ENCODE data around the gene RNF214.
"Not testable (repeated sequence)": the region's sequence is repeated elsewhere in the genome, so short reads cannot be mapped to it uniquely, and the experiment has no call there.

The RNF214 gene

GRCh38 chr11:117256573-117256972 lies 24.1 kb downstream of the RNF214 start:
- no peak for TF ChIP-seq ZNF274 (IDR thresholded peaks at IDR 0.05; ENCODE audit: low read depth, low read length)
- no peak overlapping the region for H3K4me3 ChIP-seq (ENCODE audit: low read length)

DNA sequence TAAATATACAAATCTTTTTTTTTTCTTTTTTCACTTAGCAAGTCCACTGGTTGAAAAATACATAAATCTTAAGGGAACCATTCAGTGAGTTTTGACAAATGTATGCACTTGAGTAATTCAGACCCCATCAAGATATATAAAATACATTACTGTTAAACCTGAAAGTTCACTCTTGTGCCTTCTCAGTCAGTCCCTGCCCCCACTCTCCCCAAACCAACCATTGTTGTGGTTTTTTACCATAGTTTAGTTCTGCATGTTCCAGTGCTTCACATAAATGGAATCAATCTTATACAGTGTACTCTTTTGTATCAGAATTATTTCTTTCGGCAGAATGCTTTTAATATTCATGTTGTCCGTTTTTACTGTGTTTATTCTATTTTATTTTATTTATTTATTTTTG lies 26.1 kb downstream of the RNF214 start:
- no peak overlapping the region for H3K4me3 ChIP-seq (ENCODE audit: low read length)

DNA sequence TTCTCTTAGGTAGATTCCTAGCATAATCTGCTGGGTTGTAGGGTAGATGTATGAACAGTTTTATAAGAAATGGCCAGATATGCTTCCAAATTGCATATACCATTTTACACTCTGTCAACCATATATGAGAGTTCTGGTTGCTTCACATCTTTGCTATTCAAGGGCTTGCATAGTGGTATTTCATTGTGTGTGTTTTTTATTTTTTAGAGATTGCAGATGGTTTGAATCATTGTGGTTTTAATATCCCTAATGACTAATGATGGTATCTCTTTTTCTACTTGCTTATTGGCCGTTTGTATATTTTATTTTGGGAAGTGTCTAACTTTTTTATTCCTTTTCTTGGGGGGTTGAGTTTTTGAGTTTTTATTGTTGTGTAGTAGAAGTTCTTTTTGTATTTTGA lies 26.9 kb downstream of the RNF214 start:
- no peak overlapping the region for H3K4me3 ChIP-seq (ENCODE audit: low read length)
- TF ChIP-seq ZNF274 (IDR thresholded peaks at IDR 0.05; ENCODE audit: low read depth, low read length), result no peak

More for the DNA sequence above, 26.1 kb downstream of the RNF214 start:
- TF ChIP-seq ZNF274 (IDR thresholded peaks at IDR 0.05; ENCODE audit: low read depth, low read length), result no peak

DNA sequence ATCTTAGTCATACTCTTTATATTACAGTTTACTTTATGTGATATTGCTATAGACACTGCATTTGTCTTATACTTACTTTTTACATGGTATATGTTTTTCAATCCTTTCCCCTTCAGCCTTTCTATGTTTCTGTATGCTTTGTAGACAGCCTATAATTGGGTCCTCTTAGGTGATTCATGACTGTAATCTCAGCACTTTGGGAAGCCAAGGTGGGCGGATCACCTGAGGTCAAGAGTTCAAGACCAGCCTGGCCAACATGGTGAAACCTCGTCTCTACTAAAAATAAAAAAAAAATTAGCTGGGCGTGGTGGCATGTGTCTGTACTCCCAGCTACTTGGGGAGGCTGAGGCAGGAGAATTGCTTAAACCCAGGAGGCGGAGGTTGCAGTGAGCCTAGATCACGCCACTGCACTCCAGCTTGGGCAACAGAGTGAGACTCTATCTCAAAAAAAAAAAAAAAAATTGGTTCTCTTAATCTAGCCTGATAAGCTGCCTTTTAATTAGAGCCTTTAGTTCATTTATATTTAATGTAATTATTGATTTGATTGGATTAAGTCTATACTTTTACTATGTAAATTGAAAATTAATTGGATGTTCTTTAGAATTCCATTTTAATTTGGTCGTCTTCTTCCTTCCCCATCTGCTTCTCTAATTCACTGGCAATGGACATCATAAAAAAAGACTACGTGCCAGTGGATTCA lies 32.3 kb downstream of the RNF214 start:
- not testable (repeated sequence) for H3K4me3 ChIP-seq (ENCODE audit: low read length)

- no peak for TF ChIP-seq ZNF274 (IDR thresholded peaks at IDR 0.05; ENCODE audit: low read depth, low read length)
Observed at GRCh38 chr11:117265745-117266144, 33.3 kb downstream of the RNF214 start.

DNA sequence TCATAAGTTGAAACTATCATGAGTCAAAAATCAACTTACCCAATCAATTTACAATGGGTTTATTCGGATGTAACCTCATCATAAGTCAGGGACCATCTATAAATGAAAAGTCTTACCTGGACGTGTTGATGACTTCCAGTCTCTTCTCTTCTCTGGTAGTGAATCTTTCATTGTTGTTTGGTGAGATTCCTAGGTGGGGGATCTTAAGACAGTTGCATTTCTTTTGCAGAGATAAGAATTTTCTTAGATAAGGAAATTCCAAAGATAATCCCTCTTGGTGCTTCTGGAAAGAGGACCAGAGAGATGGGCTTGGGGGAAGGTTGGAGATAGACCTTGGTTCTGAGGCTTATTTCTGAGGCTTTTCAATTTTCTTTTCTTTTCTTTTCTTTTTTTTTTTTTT lies 37.4 kb downstream of the RNF214 start:
- no peak for TF ChIP-seq ZNF274 (IDR thresholded peaks at IDR 0.05; ENCODE audit: low read depth, low read length)
- H3K4me3 ChIP-seq (ENCODE audit: low read length), result no peak overlapping the region

More at GRCh38 chr11:117265745-117266144, 33.3 kb downstream of the RNF214 start:
- no peak overlapping the region for H3K4me3 ChIP-seq (ENCODE audit: low read length)

GRCh38 chr11:117271208-117271607 lies 38.7 kb downstream of the RNF214 start:
- TF ChIP-seq ZNF274 (IDR thresholded peaks at IDR 0.05; ENCODE audit: low read depth, low read length), result no peak
- no peak overlapping the region for H3K4me3 ChIP-seq (ENCODE audit: low read length)

DNA sequence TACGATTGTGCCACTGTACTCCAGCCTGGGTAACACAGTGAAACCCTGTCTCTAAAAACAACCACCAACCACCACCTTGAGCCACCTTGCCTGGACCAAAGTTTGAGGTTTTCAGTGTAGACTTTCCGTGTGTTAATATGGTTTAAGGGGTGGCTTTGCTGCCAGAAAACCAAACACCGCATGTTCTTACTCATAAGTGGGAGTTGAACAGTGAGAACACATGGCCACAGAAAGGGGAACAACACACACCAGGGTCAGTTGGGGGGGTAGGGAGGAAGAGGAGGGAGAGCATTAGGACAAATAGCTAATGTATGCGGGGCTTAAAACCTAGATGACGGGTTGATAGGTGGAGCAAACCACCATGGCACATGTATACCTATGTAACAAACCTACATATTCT lies 39.7 kb downstream of the RNF214 start:
- not testable (repeated sequence) for H3K4me3 ChIP-seq (ENCODE audit: low read length)

DNA sequence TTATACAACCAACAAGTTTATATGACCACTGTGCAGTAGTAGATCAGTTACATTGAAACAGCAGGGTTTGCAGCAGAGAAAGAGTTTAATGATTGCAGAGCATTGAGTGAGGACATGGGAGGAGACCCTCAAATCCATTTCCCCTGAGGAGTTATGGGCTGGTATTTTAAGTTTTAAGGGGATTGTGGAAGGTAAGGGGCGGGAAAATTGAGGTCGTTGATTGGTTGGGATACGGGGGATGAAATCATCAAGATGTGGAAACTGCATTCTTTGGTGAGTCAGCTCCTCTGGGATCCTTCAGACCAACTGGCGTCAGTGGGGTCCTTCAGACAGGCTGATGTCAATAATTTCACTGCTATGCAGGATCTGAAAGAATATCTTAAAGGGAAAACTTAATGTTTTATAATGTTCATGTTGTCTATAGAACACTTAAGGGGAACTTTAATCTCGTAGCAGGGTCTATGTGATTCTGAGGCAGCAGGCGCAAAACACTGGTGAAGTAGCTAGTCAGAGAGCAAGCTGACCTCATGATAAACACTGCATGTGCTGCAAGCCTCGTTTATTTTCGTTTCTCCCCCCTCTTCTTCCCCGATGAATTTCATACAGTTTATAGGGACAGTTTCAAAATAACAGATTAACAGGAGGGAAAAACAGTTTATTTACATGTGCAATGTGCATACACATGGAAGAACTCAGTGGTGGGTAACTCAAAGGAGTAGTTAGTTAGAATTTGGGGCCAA lies 41.2 kb downstream of the RNF214 start:
- H3K4me3 ChIP-seq (ENCODE audit: low read length), result no peak overlapping the region
- no peak for TF ChIP-seq ZNF274 (IDR thresholded peaks at IDR 0.05; ENCODE audit: low read depth, low read length)

GRCh38 chr11:117278347-117278746 lies 45.9 kb downstream of the RNF214 start:
- no peak for TF ChIP-seq ZNF274 (IDR thresholded peaks at IDR 0.05; ENCODE audit: low read depth, low read length)
- no peak overlapping the region for H3K4me3 ChIP-seq (ENCODE audit: low read length)

DNA sequence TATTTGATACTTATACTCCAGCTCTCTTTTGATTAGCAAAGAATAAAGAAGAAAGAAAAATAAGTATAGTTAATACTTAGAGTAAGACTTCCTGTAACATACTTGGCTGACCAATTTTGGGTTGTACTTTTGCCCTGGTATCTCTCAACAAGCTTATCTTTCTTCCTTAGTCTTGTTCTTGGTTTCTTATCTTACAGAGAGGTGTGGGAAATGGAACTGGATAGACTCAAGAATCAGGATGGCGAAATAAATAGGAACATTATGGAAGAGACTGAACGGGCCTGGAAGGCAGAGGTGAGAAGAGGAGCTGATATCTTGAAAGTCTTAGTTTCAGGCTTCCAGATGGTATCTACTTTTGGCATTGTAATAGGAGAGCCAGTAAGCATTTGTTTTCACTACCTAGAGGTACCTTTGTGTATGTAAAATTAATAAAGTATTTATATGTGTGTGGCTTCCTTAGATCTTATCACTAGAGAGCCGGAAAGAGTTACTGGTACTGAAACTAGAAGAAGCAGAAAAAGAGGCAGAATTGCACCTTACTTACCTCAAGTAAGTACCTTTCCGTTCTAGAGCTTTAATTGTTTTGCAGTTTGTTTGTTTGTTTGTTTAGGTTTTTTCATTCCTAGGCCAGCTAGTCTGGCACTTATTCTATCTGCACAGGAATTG lies 47.4 kb downstream of the RNF214 start:
- TF ChIP-seq ZNF274 (IDR thresholded peaks at IDR 0.05; ENCODE audit: low read depth, low read length), result no peak
- no peak overlapping the region for H3K4me3 ChIP-seq (ENCODE audit: low read length)

DNA sequence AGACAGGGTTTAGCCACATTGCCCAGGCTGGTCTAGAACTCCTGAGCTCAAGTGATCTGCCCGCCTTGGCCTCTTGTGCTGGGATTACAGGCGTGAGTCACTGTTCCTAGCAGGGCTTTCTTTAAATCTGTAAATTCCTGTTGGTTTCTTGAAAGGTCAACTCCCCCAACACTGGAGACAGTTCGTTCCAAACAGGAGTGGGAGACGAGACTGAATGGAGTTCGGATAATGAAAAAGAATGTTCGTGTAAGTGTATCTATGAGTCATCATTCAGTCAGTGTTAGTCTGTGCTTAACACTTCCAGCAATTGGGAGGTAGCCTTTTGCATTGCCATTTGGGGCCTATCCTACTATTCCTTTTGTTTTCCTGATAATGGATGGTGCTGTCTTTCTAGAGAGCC lies 48.7 kb downstream of the RNF214 start:
- no peak for TF ChIP-seq ZNF274 (IDR thresholded peaks at IDR 0.05; ENCODE audit: low read depth, low read length)
- H3K4me3 ChIP-seq (ENCODE audit: low read length), result no peak overlapping the region

GRCh38 chr11:117281869-117282268 lies 49.4 kb downstream of the RNF214 start:
- TF ChIP-seq ZNF274 (IDR thresholded peaks at IDR 0.05; ENCODE audit: low read depth, low read length), result no peak
- H3K4me3 ChIP-seq (ENCODE audit: low read length), result no peak overlapping the region

DNA sequence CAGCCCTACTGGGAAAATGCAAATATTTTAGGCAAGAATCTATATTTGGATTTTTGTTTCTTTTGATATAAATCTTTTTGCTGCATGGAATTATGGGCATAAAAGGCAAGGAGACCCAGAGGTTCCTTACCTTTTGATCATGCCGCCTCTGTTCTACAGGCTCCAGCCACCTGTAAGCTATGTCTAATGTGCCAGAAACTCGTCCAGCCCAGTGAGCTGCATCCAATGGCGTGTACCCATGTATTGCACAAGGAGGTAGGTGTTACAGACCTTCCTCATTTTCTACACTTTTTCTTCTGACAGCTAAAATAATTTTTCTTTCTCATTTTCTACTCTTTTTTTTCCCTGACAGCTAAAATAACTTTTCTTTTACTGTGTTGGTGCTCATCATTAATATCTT lies 50.5 kb downstream of the RNF214 start:
- no peak overlapping the region for H3K4me3 ChIP-seq (ENCODE audit: low read length)
- TF ChIP-seq ZNF274 (IDR thresholded peaks at IDR 0.05; ENCODE audit: low read depth, low read length), result no peak

GRCh38 chr11:117284053-117284452 lies 51.6 kb downstream of the RNF214 start:
- TF ChIP-seq ZNF274 (IDR thresholded peaks at IDR 0.05; ENCODE audit: low read depth, low read length), result no peak
- no peak overlapping the region for H3K4me3 ChIP-seq (ENCODE audit: low read length)

All from GM08714 (cell line).